GM23338 (cell line): ENCODE measurements around the gene CIROP. TPM values are rescaled to one million over a fixed set of nuclear protein-coding genes. Genes with fewer than 3 reads are reported as not detected.

Experiments used
- ATAC-seq: fragments of 200-7000 bp; cut with Tn5 transposase; 3 replicates; pipeline ENCODE4 v1.9.1; 2020
- DNase-seq: peaks from one replicate; pipeline ENCODE4 v3.0.0-alpha.2; 2015; ENCODE audit warnings: low spot score
- H2AFZ ChIP-seq: fragments of 200-600 bp; sonication (generic); 2 replicates; pipeline ENCODE4 v1.8.0; 2016; ENCODE audit warnings: antibody characterized with exemption, mild to moderate bottlenecking, moderate library complexity
- H3F3A ChIP-seq: fragments of 200-600 bp; sonication (generic); replicated peaks from 2 replicates; pipeline ENCODE4 v1.8.0; 2017; ENCODE audit warnings: antibody characterized with exemption, mixed run types, low read depth
- H3K27ac ChIP-seq: fragments of 200-600 bp; sonication (generic); 2 replicates; pipeline ENCODE4 v1.6.1; 2016; ENCODE audit warnings: low read depth
- H3K27me3 ChIP-seq: fragments of 200-600 bp; sonication (generic); 2 replicates; pipeline ENCODE4 v1.8.0; 2016; ENCODE audit warnings: mild to moderate bottlenecking, mixed run types, moderate library complexity; ENCODE audit not compliant: insufficient read depth
- H3K36me3 ChIP-seq: fragments of 200-600 bp; sonication (generic); 2 replicates; pipeline ENCODE4 v1.8.0; 2016; ENCODE audit warnings: mild to moderate bottlenecking; ENCODE audit not compliant: insufficient read depth
- H3K4me1 ChIP-seq: fragments of 200-600 bp; sonication (generic); 2 replicates; pipeline ENCODE4 v1.8.0; 2016; ENCODE audit warnings: mild to moderate bottlenecking, moderate library complexity; ENCODE audit not compliant: insufficient read depth
- H3K4me2 ChIP-seq: fragments of 200-600 bp; sonication (generic); 2 replicates; pipeline ENCODE4 v1.7.1; 2017; ENCODE audit warnings: mixed run types
- H3K4me3 ChIP-seq: fragments of 200-600 bp; sonication (generic); 2 replicates; pipeline ENCODE4 v1.6.1; 2016; ENCODE audit warnings: mixed run types
- H3K79me2 ChIP-seq: fragments of 200-600 bp; sonication (generic); replicated peaks from 2 replicates; pipeline ENCODE4 v1.8.0; 2017; ENCODE audit warnings: mild to moderate bottlenecking; ENCODE audit not compliant: insufficient read depth
- H3K9me2 ChIP-seq: fragments of 200-600 bp; sonication (generic); 2 replicates; pipeline ENCODE4 v1.8.0; 2017; ENCODE audit not compliant: insufficient read depth
- H4K20me1 ChIP-seq: fragments of 200-600 bp; sonication (generic); replicated peaks from 2 replicates; pipeline ENCODE4 v1.8.0; 2017; ENCODE audit warnings: mild to moderate bottlenecking; ENCODE audit not compliant: insufficient read depth
- H3K27ac Mint-ChIP-seq: 2 replicates; pipeline ENCODE4 v1.8.0; 2020; ENCODE audit warnings: inconsistent platforms, mild to moderate bottlenecking, moderate library complexity, mixed read lengths
- H3K27me3 Mint-ChIP-seq: 3 replicates; pipeline ENCODE4 v1.8.0; 2022; ENCODE audit warnings: low read depth, mild to moderate bottlenecking, moderate library complexity, mixed read lengths, inconsistent platforms; ENCODE audit not compliant: insufficient read depth, poor library complexity
- H3K36me3 Mint-ChIP-seq: 3 replicates; pipeline ENCODE4 v1.8.0; 2021; ENCODE audit warnings: low read depth, mild to moderate bottlenecking, inconsistent platforms, moderate library complexity, mixed read lengths
- H3K4me1 Mint-ChIP-seq: 3 replicates; pipeline ENCODE4 v1.8.0; 2020; ENCODE audit warnings: mild to moderate bottlenecking, inconsistent platforms, mixed read lengths
- H3K4me3 Mint-ChIP-seq: 3 replicates; pipeline ENCODE4 v1.8.0; 2021; ENCODE audit warnings: moderate library complexity, mild to moderate bottlenecking, inconsistent platforms, mixed read lengths
- H3K9me3 Mint-ChIP-seq: 3 replicates; pipeline ENCODE4 v1.8.0; 2020; ENCODE audit warnings: moderate library complexity, mild to moderate bottlenecking, inconsistent platforms, mixed read lengths
- CTCF ChIP-seq, 2 experiments: fragments of 200-600 bp in 1 of 2; sonication (generic) in 1 of 2; conservative IDR thresholded peaks; 2 replicates each; pipeline versions ENCODE4 v1.5.1 to v1.6.1; 2016 to 2017; ENCODE audit warnings: antibody characterized with exemption in 2 of 2, low read depth in 2 of 2, mild to moderate bottlenecking in 2 of 2, moderate library complexity in 1 of 2
- ETS1 ChIP-seq: IDR thresholded peaks from 2 replicates; pipeline ENCODE4 v1.6.1; 2016; ENCODE audit warnings: antibody characterized with exemption
- POLR2AphosphoS5 ChIP-seq: IDR thresholded peaks from 2 replicates; pipeline ENCODE4 v1.6.1; 2016; ENCODE audit warnings: antibody characterized with exemption, low read depth
- ZNF114 ChIP-seq: fragments of 250-450 bp; sonication (Bioruptor Pico); IDR thresholded peaks from 2 replicates; pipeline ENCODE4 v1.5.0; 2020; ENCODE audit warnings: mild to moderate bottlenecking, moderate library complexity
- polyA plus RNA-seq: library from polyadenylated mRNA; unstranded; fragments of >200 nt; fragmentation: Nextera tagmentation; extraction: Ambion mirVana; gene quantifications from 2 replicates; pipeline ENCODE4 v1.2.1, GENCODE V29; 2016
- total RNA-seq: library from RNA; depleted of rRNA; stranded (reverse); fragments of >200 nt; shearing (Covaris generic); gene quantifications from 2 replicates; pipeline ENCODE4 v1.2.3, GENCODE V29; 2014

CIROP gene
- total and polyA plus RNA-seq, 2 experiments from 2014 or later: not detected

GRCh38 chr14:23077962-23078361, 26.8 kb downstream of the CIROP start:
- Histone ChIP-seq H3K27me3 (no peaks in the 10 kb centered on the region), H3K79me2 (peaks cover 23% of the 10 kb centered on the region), H2AFZ (no peak overlapping the region), H3K4me2 (no peak overlapping the region), H4K20me1 (peaks cover 28% of the 10 kb centered on the region), H3K9me2 (no peaks in the 10 kb centered on the region), H3F3A (peaks cover 40% of the 10 kb centered on the region), H3K4me3 (no peak overlapping the region), H3K4me1 (no peaks in the 10 kb centered on the region), H3K27ac (no peak overlapping the region), H3K36me3 (peaks cover 85% of the 10 kb centered on the region)
- DNase-seq (no peak), ATAC-seq (no peak)
- Mint-ChIP-seq H3K27ac (no peak overlapping the region), H3K27me3 (peaks cover 2% of the 10 kb centered on the region), H3K4me1 (peaks cover 2% of the 10 kb centered on the region), H3K36me3 (peaks cover 89% of the 10 kb centered on the region), H3K9me3 (no peaks in the 10 kb centered on the region), H3K4me3 (no peak overlapping the region)
- TF ChIP-seq POLR2AphosphoS5 (no peak), ZNF114 (CRISPR knock-in tag) (no peak), CTCF (conservative IDR thresholded peaks at IDR 0.05; ENCODE audit: low read depth in 2 of 2) (no peak)

GRCh38 chr14:23076785-23077408, 27.9 kb downstream of the CIROP start:
- ATAC-seq (peak; percentile 61), DNase-seq (peak; percentile 74)
- no peak overlapping the region for H3K27ac ChIP-seq
- H3K36me3 Mint-ChIP-seq: peaks cover 94% of the 10 kb centered on the region
- H3K9me2 ChIP-seq: no peaks in the 10 kb centered on the region
- H3K79me2 ChIP-seq: peaks cover 32% of the 10 kb centered on the region
- peaks cover 75% of the 10 kb centered on the region for H3K36me3 ChIP-seq
- peaks cover 10% of the 10 kb centered on the region for H3K4me1 ChIP-seq
- no peaks in the 10 kb centered on the region for H3K9me3 Mint-ChIP-seq
- peaks cover 18% of the 10 kb centered on the region for H4K20me1 ChIP-seq
- H3F3A ChIP-seq: peaks cover 40% of the 10 kb centered on the region
- no peak overlapping the region for H3K4me3 ChIP-seq
- no peaks in the 10 kb centered on the region for H3K27me3 Mint-ChIP-seq
- peaks cover 13% of the 10 kb centered on the region for H3K4me1 Mint-ChIP-seq
- TF ChIP-seq CTCF (conservative IDR thresholded peaks at IDR 0.05; ENCODE audit: low read depth in 2 of 2) (peak; percentile 62 to 78), ETS1 (no peak)
- H3K4me3 Mint-ChIP-seq: no peak overlapping the region
- no peak overlapping the region for H3K27ac Mint-ChIP-seq
- H3K4me2 ChIP-seq: no peak overlapping the region
- no peaks in the 10 kb centered on the region for H3K27me3 ChIP-seq
- H2AFZ ChIP-seq: no peak overlapping the region
